HG02678 (cell line): ENCODE measurements around the gene NRP1.

Experiments used
- ATAC-seq: cut with Tn5 transposase; IDR thresholded peaks from one replicate; pipeline ENCODE4 v1.9.1; 2021; ENCODE audit warnings: mild to moderate bottlenecking, moderate library complexity; ENCODE audit not compliant: unreplicated experiment

NRP1 gene

GRCh38 chr10:33350041-33350440 is 15.6 kb upstream of the NRP1 start:
- no peak for ATAC-seq

GRCh38 chr10:33349268-33349667 is 14.8 kb upstream of the NRP1 start:
- ATAC-seq, result no peak

- no peak for ATAC-seq
These were observed 12.7 kb upstream of the NRP1 start for GRCh38 chr10:33347211-33347610.

- no peak for ATAC-seq
These were observed 10.8 kb upstream of the NRP1 start for GRCh38 chr10:33345236-33345635.

GRCh38 chr10:33344676-33345075 is 10.2 kb upstream of the NRP1 start:
- ATAC-seq, result no peak

- no peak for ATAC-seq
These were observed 7.2 kb upstream of the NRP1 start for GRCh38 chr10:33341637-33342036.

- no peak for ATAC-seq
These were observed 3.0 kb upstream of the NRP1 start for GRCh38 chr10:33337326-33337957.

- no peak for ATAC-seq
These were observed 2.3 kb upstream of the NRP1 start for GRCh38 chr10:33336582-33337325.

- no peak for ATAC-seq
These were observed 1.5 kb upstream of the NRP1 start for GRCh38 chr10:33335801-33336581.

GRCh38 chr10:33335551-33335800 is 1.0 kb upstream of the NRP1 start:
- no peak for ATAC-seq

GRCh38 chr10:33334805-33335550 is 511 bp upstream of the NRP1 start:
- peak; percentile 50 for ATAC-seq

- ATAC-seq, result peak; percentile 36
These were observed 986 bp downstream of the NRP1 start for GRCh38 chr10:33333260-33334101.

GRCh38 chr10:33332183-33333065 is 2.0 kb downstream of the NRP1 start:
- ATAC-seq, result no peak

GRCh38 chr10:33331379-33331694 is 3.1 kb downstream of the NRP1 start:
- no peak for ATAC-seq

- no peak for ATAC-seq
These were observed 3.7 kb downstream of the NRP1 start for GRCh38 chr10:33330543-33331378.

GRCh38 chr10:33329178-33329577 is 5.3 kb downstream of the NRP1 start:
- no peak for ATAC-seq

GRCh38 chr10:33328253-33328652 is 6.2 kb downstream of the NRP1 start:
- ATAC-seq, result no peak

GRCh38 chr10:33327751-33328150 is 6.7 kb downstream of the NRP1 start:
- no peak for ATAC-seq

- ATAC-seq, result no peak
These were observed 7.5 kb downstream of the NRP1 start for GRCh38 chr10:33326933-33327332.
